Peyer's patch (tissue), 4 donors: ENCODE measurements around the gene KRTAP1-1.

Source experiments
- POLR2A ChIP-seq, 2 donors: fragments of 450-650 bp; IDR thresholded peaks; one replicate each; pipeline ENCODE4 v1.5.1; 2017; ENCODE audit warnings: antibody characterized with exemption in 2 of 2, mild to moderate bottlenecking in 2 of 2, moderate library complexity in 2 of 2
- TF ChIP-seq, protein P1 (sequence below), 6 experiments: fragments of 450-650 bp in 4 of 6; fragments of 200-600 bp in 2 of 6; sonication (generic) in 1 of 6; IDR thresholded peaks; one replicate each; pipeline ENCODE4 v1.5.1; 2017 to 2019; ENCODE audit warnings: antibody characterized with exemption in 6 of 6, mild to moderate bottlenecking in 3 of 6, moderate library complexity in 1 of 6

DNA sequence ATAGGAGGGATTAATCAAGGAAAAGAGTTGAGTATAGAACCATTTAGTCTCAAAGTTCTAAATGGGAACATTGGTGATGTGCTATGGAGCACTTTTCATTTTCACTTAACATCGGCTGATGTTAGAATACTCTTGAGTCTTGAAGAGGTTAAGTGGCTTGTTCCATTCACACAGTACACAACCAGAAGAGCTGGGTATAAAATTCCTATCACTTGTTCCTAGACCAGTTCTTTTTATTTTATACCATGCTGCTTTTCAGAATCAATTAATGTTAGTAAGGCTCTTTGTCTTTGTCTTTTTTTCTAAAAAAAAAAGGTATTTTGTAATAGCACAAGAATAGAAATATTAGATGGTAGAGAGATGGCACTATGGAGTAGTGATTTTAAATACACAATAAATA, 1.7 kb upstream of the KRTAP1-1 start:
- TF ChIP-seq, protein P1, sequence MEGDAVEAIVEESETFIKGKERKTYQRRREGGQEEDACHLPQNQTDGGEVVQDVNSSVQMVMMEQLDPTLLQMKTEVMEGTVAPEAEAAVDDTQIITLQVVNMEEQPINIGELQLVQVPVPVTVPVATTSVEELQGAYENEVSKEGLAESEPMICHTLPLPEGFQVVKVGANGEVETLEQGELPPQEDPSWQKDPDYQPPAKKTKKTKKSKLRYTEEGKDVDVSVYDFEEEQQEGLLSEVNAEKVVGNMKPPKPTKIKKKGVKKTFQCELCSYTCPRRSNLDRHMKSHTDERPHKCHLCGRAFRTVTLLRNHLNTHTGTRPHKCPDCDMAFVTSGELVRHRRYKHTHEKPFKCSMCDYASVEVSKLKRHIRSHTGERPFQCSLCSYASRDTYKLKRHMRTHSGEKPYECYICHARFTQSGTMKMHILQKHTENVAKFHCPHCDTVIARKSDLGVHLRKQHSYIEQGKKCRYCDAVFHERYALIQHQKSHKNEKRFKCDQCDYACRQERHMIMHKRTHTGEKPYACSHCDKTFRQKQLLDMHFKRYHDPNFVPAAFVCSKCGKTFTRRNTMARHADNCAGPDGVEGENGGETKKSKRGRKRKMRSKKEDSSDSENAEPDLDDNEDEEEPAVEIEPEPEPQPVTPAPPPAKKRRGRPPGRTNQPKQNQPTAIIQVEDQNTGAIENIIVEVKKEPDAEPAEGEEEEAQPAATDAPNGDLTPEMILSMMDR (IDR thresholded peaks at IDR 0.05): no peak
- TF ChIP-seq POLR2A (IDR thresholded peaks at IDR 0.05): no peak
